ENCODE measurements around the gene UBA5.

Gene UBA5

DNA sequence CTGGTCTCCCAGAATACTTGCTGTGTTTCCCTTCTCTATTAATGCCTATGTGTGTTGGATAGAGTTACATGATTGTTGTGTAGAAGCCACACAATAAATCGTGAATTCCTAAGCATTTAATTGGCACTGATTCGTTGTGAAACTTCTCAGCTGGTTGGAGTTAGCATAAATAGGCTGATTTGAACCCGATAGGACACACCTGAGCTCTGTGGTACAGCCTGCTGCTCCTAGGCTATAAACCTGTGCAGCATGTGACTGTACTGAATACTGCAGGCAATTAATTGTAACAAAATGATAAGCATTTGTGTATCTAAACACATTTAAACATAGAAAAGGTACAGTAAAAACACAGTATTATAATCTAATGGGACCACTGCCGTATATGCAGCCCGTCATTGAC lies 5.4 kb upstream of the UBA5 start:
- FAIRE-seq, result no peak

DNA sequence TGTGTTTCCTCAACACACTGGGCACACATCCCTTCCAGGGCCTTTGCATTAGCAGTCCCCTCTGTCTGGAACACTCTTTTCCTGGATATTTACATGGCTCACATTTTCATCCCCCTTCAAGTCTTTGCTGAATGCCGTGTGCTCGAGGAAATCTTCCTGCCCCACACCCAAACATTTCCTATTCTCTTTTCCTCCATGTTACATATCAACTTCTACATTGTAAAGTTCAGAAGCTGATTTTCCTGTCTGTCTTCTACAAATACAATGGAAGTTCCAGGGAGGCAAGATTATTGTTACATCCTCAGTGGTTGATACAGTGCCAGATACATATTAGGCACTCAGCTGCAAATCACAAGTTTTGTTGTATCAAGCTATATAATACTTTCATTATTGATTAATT lies 4.7 kb upstream of the UBA5 start:
- FAIRE-seq, result no peak

DNA sequence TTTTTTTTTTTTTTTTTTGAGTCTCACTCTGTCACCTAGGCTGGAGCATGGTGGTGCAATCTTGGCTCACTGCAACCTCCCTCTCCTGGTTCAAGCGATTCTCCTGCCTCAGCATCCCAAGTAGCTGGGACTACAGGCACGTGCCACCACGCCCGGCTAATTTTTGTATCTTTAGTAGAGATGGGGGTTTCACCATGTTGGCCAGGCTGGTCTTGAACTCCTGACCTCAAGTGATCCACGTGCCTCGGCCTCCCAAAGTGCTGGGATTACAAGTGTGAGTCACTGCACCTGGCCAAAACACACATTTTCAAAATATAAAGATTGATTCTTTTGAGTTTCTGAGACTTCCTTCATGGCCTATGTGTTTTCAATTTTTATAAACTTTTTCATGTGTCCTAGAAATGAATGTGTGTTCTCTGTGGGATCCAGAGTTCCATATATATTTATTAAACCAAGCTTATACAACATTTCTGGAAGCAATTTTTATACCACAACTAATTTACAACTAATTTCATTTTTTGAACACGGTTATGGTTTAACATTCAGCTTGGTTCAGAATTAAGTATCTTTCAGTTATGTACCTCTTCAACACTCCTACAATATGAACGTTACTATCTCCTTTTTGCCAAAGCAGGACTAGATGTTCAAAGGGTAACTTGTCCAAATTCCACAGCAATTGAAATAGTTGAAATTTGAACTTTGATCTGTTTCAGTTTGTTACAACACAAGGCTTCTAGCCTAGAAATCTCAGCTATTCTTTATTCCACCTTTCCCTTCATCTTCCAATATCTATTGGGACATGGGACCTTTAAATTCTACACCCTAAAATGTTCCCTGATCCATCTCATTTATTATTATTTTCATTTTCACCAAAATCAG lies 2.0 kb upstream of the UBA5 start:
- no peak for FAIRE-seq

DNA sequence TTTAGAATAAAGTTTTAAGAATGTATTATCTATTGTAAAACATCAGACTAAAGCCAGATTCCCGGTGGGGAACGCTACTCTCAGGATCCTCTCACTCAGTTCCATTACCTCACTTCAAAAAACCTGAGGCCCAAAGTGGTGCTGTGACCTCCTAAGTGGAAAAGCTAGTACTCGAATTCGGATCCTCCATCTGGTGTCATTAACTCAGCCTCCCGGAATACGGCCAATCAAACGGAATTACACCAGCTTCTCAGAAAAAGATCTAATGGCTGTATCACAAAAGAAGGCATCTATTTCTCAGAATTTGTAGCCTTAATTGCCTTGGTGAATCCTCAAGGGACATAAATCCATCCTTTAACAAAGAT lies 1.1 kb upstream of the UBA5 start:
- no peak for FAIRE-seq

DNA sequence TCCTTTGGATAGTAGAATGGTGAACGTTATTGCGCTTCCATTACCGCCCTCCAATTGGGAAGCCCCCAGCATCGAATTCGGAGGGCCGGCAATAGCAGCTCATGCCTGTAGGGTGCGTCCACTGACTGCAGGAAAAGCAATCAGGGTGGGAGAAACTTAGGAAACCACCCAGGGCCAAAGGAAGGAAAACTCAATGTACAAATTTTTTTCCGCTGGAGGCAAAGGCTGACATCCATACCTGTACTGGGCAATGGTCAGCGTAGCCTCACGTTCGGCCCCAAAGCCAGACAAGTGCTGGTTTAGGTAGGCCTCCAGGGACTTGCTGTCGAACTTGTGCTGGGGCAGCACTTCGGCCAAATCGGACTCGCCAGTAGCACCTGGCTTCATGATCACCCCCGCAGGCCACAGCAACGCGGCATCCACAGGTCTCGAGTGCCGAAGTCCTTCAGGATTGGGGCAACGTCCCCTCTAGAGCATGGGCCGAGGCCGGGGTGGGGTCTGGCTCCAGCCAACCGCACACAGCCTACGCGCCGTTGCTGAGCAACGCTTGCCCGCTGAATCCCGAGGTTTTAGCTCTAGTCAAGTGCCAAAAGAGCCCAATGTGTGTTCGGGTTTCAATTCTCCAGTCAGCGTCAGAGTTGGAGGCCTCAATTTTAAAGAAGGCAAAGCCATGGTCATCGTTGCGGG lies 621 bp upstream of the UBA5 start, which contains the start of gene ACAD11:
Gene ACAD11 (minus strand): TSS at position 445 of the 687 bp plus-strand sequence. CDS start 58 bp downstream, at position 387.
- no peak for FAIRE-seq

DNA sequence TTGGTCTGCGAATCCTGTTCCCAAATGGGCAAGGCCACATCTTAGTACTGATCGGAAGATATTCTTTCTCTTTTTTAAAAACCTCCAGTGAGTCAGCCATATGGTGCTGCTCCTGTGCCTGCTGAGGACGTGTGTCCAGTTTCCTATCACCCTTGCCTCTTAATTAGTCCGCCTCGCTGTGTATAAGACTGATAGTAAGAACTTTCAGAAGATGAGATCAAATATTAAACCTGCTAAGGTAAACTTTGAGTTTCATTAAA lies 612 bp downstream of the UBA5 start:
- FAIRE-seq, result no peak

DNA sequence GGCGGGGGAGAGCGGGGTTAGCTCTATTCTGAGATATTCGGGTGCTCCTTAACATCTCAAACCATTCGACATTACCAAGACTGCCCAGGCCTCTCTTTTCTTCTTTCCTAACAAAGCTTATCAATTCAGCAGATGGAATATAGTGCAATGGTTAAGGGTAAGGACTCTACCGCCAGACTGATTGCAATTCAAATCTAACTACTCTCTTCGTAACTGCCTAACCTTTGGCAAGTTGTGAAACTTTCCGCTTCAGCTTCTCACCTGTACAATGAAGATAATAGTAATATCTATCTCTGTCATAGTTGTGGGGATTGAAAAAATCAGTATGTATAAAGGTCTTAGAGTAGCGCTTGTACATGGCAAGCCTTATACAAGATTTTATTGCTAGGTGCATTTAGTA lies 972 bp downstream of the UBA5 start:
- FAIRE-seq, result no peak

DNA sequence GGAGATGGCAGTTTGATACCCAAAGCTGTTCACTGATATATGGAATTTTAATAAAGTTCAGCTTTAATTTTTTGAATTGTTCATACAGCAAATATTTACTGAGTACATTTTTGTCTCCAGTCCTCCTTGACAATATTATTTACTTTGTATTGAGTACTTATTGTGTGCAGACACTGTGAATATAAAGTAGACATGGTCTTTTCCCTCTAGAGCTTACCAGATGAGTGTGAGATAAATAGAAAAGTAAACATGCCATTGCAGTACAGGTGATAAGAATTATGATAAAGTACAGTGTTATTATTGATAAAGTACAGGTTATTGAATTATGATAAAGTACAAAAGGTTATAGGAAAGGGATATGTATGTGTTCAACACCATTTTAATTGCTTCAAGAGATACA lies 2.1 kb downstream of the UBA5 start:
- FAIRE-seq, result no peak

DNA sequence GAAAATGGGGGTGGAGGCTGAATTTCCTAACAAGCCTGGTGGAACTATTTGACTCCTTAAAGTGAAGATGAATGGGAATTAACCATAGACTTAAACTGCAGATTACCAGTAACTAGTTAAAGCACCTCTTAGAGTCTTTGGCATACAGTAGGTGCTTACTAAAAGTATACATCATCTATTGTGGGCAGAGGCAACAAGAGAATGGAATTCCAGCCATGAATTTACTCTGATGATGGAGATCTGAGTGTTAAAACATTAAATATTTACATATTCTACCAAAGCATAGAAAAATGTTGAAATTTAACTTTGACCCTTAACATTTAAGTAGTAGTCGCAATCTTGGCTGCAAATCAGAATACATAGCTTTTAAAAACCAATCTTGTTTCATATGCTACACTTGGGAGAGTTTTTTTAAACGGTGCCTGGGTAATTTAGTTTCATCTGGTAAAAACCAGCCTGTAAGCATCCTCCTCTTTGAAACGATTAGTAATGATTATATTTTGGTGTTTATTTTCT lies 5.2 kb downstream of the UBA5 start:
- FAIRE-seq, result no peak

DNA sequence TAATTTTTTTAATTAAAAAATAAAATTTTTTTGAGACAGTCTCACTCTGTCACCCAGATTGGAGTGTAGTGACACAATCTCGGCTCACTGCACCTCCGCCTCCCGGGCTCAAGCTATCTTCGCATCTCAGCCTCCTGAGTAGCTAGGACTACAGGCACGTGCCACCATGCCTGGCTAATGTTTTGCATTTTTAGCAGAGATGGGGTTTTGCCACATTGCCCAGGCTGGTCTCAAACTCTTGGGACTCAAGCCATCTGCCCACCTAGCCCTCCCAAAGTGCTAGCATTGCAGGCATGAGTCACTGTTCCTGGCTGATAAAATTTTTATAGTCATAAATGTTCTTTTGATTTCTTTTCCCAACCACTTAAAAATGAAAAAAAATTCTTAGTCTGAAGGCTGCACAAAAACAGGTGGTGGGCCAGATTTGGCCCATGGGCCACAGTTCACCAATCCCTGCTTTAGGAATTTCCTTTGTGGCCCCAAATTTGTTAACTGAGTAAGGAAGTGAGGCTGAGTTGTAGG lies 9.2 kb downstream of the UBA5 start:
- FAIRE-seq, result no peak

DNA sequence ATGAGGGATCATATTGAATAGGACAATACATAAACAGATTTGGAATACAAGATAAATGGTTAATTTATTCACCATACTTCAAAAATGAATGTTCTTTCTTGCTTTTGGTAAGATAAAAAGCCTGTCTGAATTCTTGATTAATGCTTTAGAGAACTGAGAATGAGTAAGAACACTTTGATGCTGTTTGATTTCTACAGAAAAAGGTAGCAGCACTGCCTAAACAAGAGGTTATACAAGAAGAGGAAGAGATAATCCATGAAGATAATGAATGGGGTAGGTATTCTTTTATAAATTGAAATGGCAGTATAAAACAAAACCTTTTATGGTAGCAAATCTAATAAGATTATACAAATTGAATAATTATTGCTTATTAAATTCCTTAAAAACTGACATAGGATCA lies 15.3 kb downstream of the UBA5 start:
- no peak for FAIRE-seq

DNA sequence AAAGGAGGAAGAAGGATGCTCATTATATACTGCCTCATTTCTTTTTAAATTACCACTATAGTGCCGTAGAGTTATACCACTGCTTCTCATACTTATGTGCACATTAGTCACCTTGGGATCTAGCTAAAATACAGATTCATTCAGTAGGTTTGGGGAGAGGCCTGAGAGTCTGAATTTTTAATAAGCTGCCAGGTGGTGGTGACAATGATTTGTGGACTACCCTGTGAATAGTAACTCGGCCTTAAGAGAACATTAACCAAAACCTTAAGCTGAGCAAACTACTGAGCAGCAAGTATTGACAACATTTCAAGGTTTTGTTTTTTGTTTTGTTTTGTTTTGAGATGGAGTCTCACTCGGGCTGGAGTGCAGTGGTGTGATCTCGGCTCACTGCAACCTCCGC lies 19.8 kb downstream of the UBA5 start:
- no peak for FAIRE-seq

DNA sequence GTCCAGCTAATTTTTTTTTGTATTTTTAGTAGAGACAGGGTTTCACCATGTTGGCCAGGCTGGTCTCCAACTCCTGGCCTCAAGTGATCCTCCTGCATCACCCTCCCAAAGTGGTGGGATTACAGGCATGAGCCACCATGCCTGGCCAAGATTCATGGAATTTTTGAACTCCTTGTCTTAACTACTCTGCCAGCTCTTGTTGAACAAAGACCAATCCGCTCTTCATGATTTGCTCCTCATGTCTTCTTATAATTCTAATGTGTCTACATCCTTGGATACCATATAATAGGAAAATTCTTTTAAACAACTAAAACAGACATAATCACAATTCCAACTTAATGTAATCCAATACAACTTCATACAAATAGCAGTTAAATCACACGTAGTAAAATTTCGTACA lies 21.3 kb downstream of the UBA5 start:
- FAIRE-seq, result no peak

DNA sequence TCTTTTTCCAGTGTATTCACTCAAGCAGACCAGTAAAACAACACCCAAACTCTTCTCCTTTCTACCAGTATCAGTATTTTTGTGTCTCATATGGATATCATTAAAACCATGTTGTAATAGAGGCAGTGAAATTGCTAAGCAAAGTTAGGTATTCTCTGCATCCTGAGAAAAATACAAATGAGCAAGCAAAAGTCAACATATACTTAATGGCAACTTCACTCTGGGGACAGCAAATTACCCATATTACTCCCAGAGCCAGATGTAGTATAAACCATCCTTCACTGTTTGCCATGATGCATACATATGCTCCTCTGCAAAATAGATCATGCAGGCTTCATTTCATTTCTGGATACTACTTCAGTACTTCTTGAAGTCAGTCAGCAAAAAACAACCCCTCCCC lies 22.1 kb downstream of the UBA5 start:
- no peak for FAIRE-seq

DNA sequence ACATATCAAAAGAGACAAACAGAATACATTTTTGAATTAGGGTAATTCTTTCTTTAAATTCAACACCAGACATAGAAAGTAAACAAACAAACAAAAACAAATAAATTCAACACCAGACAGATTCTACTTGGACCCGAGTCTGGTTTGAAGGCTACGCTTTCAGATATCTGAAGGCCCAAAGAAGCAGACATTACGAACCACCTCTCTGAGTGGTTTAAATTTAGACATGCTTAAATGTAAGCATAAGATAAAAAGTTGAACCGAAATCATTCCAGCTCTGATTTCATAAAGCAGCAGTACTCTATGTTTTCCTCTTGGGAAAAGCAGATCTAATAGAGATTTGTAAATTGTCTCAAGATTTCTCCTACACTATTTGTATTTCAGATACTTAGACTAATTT lies 29.9 kb downstream of the UBA5 start:
- no peak for FAIRE-seq

DNA sequence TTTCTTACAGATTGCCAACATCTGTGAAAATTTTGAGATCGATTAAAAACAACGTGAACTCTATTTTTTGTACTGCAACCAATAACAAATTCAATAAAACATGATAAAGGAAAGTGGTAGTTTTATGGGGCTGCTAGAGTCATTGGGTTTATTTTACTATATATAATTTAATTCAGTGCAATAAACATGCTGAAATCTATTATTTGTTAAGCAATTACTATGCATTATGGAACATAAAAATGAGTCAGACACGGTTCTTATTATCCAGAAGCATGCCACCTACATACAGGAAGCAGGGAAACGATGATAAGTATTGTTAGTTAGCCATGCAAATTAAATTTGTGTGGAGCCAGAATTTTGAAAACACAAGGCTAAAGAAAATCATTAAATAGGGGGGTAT lies 34.9 kb downstream of the UBA5 start:
- FAIRE-seq, result no peak

DNA sequence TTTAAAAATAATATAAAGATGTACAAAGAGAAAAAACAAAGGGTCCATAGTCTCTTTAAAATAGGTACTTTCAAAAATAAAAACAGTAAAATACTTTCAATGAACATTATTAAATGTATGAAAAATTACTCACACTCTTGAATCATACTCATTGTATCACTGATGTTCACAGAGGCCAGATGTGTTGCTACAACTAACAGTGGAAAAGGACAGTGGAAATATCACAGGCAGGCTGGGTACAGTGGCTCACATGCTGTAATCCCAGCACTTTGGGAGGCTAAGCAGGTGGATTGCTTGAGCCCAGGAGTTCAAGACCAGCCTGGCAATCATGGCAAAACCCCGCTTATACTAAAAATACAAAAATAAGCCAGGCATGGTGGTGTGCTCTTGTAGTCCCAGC lies 35.3 kb downstream of the UBA5 start:
- no peak for FAIRE-seq

DNA sequence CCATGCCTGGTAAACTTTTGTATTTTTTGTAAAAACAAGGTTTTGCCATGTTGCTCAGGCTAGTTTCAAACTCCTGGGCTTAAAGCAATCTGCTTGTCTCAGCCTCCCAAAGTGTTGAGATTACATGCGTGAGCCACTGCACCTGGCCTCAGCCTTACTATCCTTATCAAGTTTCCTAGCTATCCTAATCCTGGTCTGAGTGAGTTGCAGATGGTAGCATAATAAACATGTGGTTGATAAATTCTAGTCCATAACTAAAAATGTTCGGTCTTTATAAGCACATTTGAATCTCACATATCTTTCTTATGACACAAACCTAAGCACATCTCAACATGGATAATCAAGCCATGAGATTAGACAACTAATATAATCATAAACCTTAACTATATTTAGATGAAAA lies 43.6 kb downstream of the UBA5 start:
- no peak for FAIRE-seq

DNA sequence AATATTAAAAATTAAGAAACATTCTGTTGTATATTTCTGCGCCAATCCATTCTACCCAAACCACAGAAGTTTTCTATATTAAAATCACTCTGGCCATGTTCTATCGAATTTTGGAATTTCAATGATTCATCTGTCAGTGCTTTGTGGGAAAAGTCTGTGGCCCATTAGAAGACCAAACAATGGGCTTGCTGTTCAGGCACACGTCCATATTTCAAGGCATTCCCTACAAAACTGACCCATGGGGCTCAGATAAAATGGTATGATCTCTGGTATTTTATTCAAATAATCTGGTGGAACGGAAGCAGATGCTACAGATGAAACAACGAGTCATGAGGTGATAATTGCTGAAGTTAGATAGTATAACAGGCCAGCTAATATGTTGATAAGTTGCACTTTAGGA lies 49.6 kb downstream of the UBA5 start:
- FAIRE-seq, result no peak

DNA sequence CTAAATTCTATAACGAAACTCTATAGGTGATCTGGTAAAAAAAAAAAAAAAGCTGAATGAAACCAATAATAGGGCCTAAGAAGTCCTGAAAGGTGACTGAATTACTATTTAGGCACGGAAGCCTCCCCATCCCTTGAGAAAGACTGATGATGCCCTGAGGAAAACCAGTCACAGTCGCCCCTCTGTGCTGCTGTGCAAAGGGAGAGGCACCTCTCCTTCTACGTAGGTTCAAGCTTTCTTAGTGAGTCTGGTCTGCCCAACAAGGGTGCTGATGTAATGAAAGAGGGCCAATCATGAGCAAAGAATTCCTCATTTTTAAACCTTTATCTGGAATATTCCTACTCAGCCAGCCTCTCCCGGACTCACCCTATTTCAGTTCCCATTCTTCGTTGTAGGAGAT lies 50.2 kb downstream of the UBA5 start:
- FAIRE-seq, result no peak

DNA sequence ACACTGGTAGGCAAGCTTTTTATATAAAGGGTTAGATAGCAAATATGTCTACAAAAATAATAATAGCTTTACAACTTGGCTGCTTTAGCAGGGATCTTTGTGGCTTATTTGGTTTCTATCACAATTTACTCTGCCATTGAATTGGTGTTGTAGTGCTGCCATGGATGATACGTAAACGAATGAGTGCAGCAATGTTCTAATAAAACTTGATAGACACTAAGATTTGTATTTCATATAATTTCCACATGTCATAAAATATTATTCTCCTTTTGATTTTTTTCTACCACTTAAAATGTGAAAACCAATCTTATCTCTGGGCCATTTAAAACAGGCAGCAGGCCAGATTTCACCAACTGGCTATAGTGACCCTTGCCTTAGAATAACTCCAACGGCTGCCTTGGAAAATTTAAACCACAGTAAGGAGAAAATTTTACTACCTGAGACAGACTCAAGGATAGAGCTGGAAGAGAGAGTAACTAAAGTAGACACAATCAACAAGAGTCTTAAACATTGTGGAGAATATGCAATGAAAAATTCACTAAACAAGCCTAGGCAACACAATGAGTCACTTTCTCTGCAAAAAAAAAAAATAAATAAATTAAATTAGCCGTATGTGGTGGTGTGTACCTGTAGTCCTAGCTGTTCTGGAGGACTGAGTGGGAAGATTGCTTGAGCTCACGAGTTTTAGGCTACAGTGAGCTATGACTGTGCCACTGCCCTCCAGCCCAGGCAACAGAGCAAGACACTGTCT lies 54.0 kb downstream of the UBA5 start:
- FAIRE-seq, result no peak

DNA sequence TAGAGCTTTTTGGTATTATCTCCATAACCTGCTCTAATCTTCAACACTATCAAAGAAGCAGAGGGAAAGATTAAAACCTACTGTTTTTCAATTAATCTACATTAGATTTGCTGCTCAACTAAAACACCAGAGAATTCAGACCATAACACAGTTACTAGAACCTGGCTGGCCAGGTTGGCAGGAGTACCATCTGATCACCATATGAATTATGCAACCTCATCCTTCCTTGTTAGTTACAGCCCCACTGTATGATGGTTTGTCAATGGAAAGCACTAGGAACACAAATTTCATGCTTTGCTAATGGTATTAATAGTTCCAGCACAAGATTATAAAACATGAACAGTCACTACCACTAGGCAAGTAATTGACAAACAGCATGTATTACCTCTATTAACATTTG lies 56.2 kb downstream of the UBA5 start:
- FAIRE-seq, result no peak

DNA sequence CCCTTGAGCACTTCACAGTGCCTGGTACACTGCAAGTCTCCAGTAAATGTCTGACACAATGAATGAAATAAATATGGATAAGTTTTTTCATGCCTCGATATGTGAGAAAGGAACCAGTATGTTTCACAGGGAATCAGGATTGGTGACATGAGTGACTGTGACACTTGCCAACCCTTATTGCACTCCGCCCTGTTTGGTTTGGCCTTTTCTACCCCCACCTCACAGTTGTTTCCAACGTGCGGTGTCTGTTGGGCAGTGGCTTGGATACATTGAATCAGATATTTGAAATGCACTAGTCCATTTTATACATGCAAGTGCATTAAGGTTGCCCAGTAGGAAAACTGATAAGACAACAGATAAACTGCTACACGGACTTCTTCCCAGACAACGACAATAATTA lies 60.1 kb downstream of the UBA5 start:
- FAIRE-seq, result no peak
